Stimulated activated CD4-positive, alpha-beta T cell treated with anti-CD3 and anti-CD28 coated beads, Interleukin-4, amount 100 ng/mL, for 1 hour (primary cell): ENCODE results near the gene UPK3A.
A peak's percentile ranks its signal among the peaks of the same experiment; 100 is the strongest.
"Not testable (repeated sequence)": the region's sequence is repeated elsewhere in the genome, so short reads cannot be mapped to it uniquely, and the experiment has no call there.

Source experiments
- DNase-seq: peaks from one replicate; pipeline ENCODE4 v3.0.0-alpha.2; 2020

Gene UPK3A

DNA sequence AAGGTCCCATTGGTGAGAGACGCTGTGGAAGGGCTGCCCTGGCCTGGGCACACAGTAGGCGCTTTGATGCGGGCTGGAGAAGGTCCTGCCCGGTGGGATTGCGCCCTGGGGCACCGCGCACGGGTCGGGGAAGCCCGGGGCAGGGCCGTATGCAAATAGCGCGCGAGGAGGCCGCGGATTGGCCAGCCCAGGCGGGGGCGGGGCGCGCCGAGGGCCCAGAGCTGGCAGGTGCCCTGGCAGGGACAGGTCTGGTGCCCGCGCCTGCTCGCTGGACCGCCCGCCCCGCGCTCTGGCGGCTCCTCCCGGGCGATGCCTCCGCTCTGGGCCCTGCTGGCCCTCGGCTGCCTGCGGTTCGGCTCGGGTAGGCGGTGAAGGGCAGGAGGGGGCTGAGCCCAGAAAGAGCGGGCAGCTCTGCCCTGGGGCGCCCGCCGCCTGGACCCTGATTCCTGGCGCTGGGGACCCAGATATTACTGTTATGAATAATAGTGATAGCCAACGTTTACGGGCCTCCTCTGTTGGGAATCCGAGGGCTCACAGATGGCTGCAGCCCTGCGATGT, at the start of gene UPK3A:
TSS of gene UPK3A (plus strand) at position 245 of the 558 bp plus-strand sequence. CDS start at position 310, 65 bp downstream.
- DNase-seq, result peak; percentile 68

DNA sequence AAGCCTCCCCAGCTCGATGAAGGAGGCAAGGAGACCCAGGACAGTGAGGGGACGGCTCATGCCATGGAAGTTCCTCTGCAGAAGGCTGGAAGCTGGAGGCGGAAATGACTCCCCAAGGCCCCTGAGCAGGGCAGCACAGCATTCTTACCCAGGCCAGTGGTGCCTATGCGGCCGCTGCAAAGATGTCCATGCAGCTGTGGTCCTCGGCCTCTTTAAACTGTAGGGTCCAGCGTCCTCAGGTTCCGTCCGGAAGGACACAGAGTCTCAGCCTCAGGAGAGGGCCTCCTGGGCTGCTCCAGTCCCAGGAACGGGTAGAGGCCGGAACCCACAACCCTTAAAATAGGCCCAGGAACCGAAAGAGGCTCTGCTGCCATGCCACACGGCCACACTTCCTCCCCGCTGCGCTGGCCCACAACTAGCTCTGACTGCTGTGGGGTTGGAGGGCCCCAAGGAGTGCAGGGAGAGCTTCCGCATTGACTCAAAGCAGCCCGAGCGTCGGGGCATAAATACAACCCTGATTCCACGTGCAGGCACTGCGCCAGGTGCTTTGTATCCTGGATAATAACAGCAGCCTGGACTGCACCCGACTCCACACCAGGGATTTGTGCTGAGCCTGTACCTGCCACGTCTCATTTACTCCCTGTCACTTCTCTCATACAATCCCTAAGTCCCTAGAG, 49.5 kb upstream of the UPK3A start:
- DNase-seq, result no peak

DNA sequence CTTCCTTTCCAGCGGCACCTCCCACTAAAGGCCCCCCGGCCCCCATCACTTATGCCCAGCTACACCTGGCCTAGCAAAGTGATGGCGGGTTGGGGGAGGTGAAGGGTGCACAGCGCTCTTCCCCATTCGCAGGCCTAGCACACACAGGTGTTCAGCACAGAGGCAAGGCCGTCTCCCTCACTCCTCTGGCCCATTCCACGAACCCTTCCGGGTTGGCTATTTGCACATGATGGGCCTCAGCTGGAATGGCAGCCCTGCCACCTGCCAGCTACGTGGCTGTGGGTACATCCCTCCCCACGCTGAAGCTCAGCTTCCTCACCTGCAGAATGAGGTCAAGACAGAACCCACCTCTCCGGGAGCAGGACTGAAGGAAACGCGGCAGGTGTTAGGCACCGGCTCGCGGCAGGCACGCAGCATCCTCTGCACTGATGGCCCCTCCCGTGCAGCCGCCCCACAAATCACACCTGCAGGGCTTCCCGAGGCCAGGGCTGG, 48.9 kb upstream of the UPK3A start:
- no peak for DNase-seq

DNA sequence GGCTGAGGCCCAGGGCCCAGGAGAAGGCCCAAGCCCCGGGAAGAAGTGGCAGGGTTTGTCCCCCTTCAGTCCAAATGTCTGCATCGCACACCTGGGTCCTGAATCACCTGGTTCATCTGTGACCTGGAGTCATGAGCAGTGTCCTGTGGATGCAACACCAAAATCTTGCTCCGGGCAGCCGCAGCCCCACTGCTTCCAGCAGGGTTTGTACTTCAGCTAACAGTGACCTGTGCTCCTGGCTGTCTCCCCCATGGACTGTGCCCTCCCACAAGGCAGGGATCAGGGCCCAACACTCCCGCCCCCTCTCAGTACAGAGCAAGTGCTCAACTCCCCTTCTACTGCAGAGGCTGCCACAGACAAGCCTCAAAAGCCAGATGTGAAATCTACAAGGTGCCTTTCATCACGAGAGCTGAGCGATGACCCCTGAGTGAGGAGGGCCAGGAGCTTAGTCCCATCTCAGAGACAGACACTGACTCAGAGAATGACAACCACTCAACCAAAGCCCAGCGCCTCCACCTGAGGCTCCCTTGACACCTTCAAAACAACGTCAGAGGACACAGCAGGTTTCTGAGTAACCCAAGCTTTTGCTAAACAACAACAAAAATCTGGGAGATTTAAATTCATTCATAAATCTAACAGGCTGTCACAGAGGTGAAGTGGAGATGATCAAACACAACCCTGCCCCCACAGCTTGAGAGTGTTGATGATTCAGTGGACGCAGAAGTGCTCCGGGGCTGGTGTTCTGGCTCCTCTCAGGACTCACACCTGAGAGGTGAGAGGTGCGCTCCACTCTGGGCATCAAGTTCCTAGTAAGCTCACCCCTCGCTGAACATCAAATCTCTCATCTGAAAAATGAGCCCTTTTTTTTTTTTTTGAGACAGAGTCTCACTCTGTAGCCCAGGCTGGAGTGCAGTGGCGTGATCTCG, 47.4 kb upstream of the UPK3A start:
- no peak for DNase-seq

DNA sequence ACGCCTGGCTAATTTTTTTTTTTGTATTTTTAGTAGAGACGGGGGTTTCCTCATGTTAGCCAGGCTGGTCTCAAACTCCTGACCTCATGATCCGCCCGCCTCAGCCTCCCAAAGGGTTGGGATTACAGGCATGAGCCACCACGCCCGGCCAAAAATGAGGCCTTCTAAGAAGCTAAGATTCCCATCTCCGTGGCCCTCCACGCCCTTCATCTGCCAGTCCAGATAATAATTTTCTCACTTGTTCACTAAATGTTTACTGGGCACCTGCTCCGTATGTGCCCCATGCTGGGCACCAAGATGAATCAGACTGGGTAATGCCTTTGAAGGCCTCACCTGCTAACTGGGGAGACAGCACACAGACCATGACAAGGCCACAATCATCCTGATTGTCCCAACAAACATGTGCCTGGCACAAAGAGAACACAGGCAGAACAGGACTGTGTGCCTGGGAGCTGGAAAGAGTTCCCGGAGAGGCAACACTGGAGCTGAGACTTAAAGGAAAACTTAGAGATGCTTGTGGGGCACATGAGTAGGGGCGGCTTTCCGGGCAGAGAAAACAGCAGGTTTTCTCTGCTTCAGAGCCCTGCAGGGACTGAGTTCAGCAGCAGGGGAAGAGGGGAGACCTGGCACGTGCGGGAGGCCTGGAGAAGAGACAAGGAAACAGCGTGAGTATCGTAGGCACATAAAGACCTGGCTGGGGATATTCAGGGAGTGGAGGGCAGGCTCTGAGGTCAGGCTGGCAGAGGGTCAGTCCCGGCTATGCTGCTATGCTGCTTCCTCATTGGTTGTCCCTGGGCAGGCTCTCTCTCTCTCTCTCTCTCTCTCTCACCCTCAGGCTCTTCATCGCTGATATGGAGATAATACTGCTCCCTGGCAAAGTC, 46.4 kb upstream of the UPK3A start:
- no peak for DNase-seq

DNA sequence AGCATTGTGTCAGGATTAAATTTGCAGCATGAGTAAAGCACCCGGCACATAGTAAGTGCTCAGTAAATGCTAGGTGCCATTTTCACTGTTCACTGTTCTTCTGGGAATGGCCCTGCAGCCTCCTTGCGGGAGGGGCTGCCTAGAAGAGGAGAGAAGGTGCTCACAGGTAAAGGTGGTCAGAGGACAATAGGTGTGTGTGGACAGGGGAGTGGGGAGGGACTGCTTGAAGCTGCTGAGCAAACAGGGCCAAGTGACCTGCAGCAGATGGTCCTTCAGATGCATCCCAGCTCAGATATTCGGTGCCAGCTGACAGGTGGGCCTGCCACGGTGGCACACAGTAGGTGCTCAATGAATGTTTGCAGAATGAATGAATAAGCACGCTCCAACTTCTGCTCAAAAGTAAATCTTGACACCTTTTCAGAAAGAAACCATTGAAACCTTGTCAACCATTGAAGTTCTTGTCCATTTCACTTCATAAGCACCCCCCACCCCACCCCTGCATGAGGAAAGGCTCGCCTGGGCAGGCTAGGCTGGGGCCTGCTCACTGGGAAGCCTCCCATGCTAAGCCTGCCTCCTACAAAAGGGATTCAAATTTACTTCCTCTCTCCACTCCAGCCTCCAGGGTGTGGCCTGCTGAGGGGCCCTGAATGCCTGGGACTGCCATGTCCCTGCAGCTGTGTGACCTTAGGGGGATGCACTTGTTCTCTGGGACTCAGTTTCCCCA, 45.6 kb upstream of the UPK3A start:
- no peak for DNase-seq

DNA sequence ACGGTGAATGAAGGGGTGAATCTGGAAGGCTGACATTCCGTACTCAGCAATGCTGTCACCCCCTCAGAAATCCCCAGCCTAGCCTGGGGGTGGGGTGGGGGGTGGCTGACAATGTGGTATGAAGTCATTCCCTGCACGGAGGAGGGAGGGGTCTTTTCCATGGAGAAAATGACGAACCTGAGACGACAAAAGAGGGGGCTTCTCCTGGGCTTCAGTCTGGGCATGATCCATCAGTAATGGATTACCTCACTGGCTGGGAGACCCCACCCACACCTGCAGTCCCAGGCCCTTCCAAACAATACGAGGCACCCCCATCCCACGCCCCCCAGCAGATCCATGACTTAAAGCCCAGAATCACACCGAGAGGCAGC, 45.1 kb upstream of the UPK3A start:
- DNase-seq, result no peak

DNA sequence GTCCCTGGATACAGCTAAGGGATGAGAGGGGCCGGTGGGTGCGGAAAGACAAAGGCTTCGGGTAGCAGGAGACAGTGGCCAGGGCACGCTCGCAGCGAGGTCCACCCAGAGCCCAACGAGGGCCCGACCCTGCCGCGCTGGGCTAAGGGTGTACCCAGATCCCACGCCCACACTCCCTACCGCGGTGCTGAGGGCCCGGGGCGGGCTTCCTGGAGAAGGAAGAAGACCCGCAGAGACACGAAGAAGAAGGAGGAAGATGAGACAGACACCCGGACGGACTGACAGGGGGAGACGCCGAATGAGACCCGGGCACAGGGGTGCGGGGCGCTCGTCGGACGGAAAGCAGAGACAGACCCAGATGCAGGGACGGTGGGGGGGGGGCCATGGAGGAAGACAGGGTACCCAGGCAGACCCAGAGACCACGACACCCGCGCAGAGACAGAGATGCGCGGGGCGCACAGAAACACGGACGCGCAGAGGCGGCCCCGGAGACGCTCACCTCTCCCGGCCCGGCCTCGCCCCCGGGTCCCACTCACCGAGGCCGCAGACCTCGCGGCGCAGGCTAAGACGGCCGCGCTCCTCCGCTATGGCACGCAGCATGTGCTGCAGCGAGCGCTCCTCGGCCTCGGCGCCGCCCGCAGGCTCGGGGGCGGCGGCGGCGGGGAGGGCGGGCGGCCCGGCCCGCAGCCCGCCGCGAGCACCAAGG, 44.5 kb upstream of the UPK3A start:
- DNase-seq, result no peak

DNA sequence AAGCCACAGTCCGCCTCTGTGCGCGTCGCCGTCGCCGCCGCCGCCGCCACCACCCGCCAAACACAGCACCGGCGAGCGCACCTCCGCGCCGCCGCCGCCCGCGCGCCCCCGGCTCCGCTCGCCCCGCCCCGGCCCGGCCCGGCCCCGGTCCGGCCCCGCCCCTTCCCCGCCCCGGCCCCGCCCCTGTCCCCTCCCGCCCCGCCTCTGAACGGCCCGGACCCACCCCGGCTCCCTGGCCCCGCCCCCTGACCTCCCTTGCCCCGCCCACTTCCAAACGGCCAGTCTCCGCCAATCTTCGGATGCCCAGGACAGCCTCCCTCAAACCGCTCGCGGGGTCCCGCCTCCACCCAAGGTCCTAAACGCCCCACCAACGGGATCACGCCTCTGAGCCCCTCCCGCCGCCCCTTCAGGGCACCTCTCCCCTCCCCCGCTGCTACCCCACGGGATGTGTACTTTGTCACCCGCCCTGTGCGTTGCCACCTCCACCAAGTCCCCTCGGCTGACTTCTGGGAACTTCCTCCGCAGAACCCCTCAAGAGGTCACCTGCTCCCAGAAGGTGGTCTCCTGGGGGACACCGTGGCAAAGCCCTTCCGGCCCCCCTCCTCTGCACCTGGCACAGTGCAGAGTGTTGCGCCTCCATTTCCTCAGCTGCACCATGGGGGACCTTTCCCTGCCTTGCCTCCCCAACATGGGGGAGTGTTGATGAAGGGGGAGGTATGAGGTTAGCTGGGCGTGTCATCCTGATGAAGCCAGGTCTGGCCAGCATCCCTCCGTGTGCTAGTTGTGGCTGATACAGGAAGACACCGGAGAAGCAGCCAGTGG, 43.7 kb upstream of the UPK3A start, which contains the start of gene KIAA0930:
TSS of gene KIAA0930 (minus strand) at position 85 of the 822 bp plus-strand sequence. CDS start 191 bp downstream, outside the sequence.
- DNase-seq, result peak; percentile 75

DNA sequence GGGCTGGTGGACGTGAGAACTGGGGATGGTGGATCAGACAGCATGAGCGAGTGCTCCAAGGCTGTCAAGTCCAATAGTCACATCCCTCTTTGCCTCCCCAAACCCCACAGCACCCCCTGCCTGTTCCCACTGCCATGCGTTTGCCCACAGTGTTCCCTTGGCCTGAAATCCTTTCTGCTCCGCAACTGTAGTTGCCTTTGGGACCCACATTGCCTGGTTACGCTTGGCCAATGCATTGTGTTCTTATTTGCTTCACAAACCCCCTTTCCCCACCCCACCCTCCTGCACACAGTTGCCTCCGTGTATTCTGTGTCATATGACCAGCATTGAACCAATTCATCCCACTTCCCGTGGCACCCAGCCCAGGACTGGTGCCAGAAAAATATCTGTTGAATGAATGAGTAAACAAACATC, 42.0 kb upstream of the UPK3A start:
- no peak for DNase-seq

DNA sequence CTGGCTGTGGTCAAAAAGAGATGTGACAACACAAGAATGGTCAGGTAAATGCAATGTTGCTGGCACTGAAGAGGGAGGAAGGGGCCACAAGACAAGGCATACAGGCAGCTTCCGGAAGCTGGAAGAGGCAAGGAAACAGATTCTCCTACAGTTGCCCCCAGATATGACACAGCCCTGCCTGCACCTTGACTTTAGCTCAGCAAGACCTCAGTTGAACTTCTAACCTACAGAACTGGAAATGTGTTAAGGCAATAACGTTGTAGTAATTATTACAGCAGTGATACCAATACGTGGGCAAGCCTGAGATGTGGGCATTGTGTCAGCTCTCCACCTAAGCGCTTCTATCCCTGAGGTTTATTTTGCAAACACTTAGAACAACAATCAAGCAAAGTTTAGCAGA, 39.8 kb upstream of the UPK3A start:
- DNase-seq, result no peak

DNA sequence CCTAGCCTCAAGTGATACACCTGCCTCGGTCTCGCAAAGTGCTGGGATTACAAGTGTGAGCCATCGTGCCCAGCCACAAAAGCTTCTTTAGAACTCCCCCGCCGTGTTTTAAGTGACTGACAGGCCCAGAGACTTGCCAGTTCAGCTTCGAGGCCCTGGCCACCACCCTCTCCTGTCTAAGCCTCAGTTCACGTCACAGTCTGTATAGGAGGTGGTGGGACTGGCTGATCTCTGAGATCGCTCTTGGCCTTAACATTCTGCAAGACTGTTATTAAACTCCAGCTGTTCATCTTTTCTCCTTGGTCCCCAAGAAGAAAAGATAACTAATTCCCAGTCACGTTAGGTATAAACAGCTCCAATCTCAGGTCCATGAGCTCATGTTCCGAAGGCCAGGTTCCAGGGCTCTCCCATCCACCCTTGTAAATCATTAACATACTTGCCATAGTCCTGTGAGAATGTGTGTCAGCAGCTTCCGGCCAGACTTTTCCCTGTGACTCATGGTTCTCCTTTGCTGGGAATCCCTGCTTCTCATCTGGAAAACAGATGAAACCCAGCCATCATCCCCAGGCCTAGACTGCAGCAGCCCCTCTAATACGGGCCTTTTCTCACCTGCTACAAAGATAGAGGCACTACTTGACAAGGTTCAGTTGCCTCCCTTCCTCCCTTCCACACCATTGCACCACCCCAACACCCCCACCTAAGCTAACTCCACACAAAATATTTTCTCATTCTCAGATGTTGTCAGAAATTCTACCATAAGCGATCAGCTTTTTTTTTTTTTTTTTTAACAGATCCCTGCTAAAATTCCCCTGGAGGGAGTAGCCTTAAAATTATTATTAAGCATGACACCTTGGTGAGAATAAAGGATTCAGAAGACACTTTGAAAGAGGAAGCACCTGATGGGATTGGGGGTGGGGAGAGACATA, 38.4 kb upstream of the UPK3A start:
- DNase-seq, result no peak

DNA sequence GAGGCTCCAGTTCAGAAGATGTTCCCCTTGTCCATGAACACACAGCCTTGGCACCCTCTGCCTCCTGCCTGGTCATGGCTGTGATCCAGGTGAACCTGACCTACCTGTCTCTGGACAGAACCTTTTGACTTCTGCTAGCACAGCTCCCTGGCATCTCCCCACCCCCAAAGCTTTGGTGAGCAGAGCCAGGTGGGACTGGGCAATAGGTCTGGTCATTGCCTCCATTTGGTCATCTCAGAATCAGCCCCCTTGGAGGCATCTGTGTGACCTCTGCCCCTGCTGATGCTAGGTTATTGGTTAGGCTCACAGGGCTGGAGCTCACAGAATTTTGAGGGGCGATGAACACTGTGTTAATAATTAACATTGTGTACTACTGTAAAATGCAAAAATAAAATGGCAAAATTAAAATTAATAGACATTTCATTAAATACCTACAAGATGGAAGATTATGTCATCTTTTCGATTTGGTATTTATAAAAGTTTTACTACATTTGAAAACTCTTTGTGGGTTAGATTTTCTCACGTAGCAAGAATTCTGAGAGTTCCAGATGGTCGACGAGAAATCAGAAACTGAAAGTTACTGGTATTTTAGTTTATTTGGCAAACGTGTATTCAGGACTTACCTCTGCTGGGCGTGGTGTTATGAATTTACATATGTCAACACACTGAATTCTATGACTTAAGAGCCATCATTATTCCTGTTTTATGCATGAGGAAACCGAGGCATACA, 35.8 kb upstream of the UPK3A start:
- no peak for DNase-seq

DNA sequence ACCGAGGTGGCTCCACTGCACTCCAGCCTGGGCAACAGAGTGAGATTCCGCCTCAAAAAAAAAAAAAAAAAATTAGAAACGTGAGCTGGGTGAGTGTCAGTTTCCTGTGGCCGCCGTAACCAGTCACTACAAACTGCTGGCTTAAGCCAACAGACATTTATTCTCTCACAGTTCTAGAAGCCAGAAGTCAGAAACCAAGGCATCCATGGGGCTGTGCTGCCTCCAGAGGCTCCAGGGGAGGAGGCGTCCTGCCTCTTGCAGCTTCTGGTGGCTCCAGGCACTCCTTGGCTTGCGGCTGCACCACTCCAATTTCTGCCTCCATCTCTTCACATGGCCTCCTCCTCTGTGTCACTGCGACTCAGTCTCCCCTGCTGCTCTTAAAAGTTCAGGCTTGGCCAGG, 32.9 kb upstream of the UPK3A start:
- no peak for DNase-seq

DNA sequence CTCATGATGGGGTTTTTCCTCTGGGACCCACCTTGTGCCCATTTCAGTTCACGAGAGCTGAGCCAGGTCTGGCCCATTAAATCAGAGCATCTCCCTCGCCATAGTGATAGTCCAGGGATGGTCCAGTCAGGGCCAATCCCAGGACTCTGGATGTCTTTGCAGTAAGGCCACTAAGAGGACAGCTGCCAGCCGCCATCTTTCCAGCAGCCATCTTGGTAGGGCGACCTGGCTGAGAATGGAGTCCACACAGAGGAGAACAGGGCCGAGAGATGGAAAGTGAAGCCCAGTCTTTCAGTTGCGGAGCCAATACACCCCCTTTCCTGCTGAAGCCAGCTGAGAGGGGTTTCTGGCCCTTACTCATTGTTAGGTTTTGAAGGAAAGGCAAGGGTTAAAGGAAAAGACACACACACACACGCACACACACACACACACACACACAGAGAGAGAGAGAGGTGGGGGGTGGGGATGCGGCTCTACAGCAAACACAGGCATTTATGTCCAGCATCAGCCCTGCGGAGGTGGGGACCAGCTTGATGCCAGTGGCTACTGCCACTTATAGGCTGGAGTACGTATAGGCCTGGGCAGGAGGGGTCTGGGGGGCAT, 31.6 kb upstream of the UPK3A start:
- DNase-seq, result no peak

DNA sequence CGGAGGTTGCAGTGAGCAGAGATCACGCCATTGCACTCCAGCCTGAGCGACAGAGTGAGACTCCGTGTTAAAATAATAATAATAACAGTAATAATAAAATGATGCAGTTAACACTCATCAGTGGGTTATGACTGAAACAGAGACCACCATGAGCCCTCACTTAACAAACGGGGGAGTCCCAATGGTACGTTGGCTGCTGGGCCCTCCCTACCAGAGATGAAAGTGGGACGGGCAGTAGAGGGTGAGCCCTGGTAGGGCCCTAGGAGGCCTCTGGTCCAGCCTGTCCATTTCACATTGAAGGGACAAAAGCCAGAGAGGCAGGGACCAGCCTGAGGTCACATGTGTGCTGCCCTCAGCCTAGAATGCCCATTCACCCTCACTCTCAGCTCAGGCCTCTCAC, 30.4 kb upstream of the UPK3A start:
- no peak for DNase-seq

DNA sequence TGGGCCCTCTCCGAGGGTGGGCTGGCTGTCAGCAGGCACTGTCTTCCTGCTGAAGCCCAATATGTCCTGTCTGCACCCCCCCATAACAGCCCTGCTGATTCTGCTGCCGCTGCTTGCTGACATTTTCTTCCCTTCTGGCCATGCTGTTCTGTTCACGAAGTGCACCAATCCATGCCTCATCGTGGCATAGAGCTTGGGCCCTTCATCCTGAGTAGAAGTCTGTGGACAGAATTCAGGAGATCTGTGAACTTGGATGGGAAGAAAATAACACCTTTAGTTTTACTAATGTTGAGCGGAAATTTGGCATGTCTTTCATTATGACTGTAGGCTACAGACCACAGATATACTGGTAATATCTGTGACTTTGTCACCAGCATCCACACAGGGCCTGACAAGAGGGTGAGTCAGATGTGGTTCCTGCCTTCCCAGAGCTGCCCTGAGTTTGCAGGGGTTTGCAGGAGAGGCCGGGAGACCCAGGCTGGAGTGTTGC, 29.9 kb upstream of the UPK3A start:
- DNase-seq, result no peak

DNA sequence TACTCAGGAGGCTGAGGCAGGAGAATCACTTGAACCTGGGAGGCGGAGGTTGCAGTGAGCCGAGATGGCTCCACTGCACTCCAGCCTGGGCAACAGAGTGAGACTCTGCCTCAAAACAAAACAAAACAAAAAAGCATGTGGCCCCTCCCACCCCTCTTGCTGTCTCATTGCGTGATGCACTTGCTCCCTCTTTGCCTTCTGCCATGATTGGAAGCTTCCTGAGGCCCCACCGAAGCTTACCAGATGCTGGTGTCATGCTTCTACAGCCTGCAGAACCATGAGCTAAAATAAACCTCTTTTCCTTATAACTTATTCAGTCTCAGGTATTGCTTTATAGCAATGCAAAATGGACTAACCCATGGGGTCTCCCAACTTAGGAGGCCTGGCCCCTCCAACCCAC, 26.8 kb upstream of the UPK3A start:
- DNase-seq, result not testable (repeated sequence)
